H1 (cell line): ENCODE results near the gene OR1M1. TPM values are rescaled to one million over a fixed set of nuclear protein-coding genes. Genes with fewer than 3 reads are reported as not detected.
A peak's percentile ranks its signal among the peaks of the same experiment; 100 is the strongest.

Experiments
- CTCF ChIA-PET: fragments of 300-600 bp; sonication (Branson Sonifier 250); formaldehyde crosslinking; loops from one replicate; lab custom pipeline; 2021; ENCODE audit not compliant: partially characterized antibody; lab: Charles Lee
- POLR2A ChIA-PET: fragments of 300-600 bp; sonication (Branson Sonifier 250); formaldehyde crosslinking; loops from one replicate; lab custom pipeline; 2021; ENCODE audit warnings: inconsistent platforms; ENCODE audit not compliant: partially characterized antibody; lab: Charles Lee
- DNase-seq, 2 experiments: peaks; one replicate each; pipeline versions ENCODE4 v3.0.0 to v3.0.0-alpha.2; 2010 to 2022; ENCODE audit warnings: low spot score in 2 of 2, low read depth in 1 of 2, mixed read lengths in 1 of 2
- FAIRE-seq: peaks from 2 replicates; lab custom pipeline; 2011; peaks lifted over from hg19 to GRCh38; lab: Jason Lieb, UNC
- H2AFZ ChIP-seq: 2 replicates; pipeline ENCODE4 v1.8.1; 2012; ENCODE audit warnings: low read length, inconsistent platforms
- H2AK5ac ChIP-seq: 2 replicates; pipeline ENCODE4 v1.6.1; 2013; ENCODE audit warnings: low read depth, low read length
- H2BK120ac ChIP-seq: replicated peaks from 2 replicates; pipeline ENCODE3; 2013; ENCODE audit warnings: low read depth, low read length, inconsistent platforms
- H2BK12ac ChIP-seq: 2 replicates; pipeline ENCODE4 v1.6.1; 2013; ENCODE audit warnings: low read depth, low read length
- H2BK15ac ChIP-seq: 2 replicates; pipeline ENCODE4 v1.6.1; 2013; ENCODE audit warnings: low read length
- H2BK20ac ChIP-seq: 2 replicates; pipeline ENCODE4 v1.6.1; 2013; ENCODE audit warnings: low read length
- H2BK5ac ChIP-seq: 2 replicates; pipeline ENCODE4 v1.6.1; 2013; ENCODE audit warnings: low read depth, low read length
- H3K14ac ChIP-seq: 2 replicates; pipeline ENCODE4 v1.6.1; 2013; ENCODE audit warnings: inconsistent platforms; ENCODE audit not compliant: insufficient read length
- H3K18ac ChIP-seq: 2 replicates; pipeline ENCODE4 v1.6.1; 2013; ENCODE audit warnings: low read length; ENCODE audit errors: extremely low read depth
- H3K23ac ChIP-seq: 2 replicates; pipeline ENCODE4 v1.6.1; 2013; ENCODE audit warnings: inconsistent platforms; ENCODE audit not compliant: insufficient read length
- H3K23me2 ChIP-seq: 2 replicates; pipeline ENCODE4 v1.6.1; 2013; ENCODE audit warnings: low read depth, low read length
- H3K27ac ChIP-seq: 2 replicates; pipeline ENCODE4 v1.6.1; 2011; ENCODE audit warnings: low read depth, low read length, inconsistent platforms
- H3K27me3 ChIP-seq, 4 experiments: replicated peaks in 1 of 4; 1 replicate in 1 of 4; 2 replicates in 3 of 4; pipeline versions ENCODE4 v1.6.1 to v1.8.1; 2011 to 2013; ENCODE audit warnings: low read length in 3 of 4, mild to moderate bottlenecking in 3 of 4, inconsistent platforms in 2 of 4, mixed read lengths in 2 of 4, moderate library complexity in 1 of 4; ENCODE audit not compliant: control insufficient read depth in 3 of 4, insufficient read depth in 3 of 4; ENCODE audit errors: extremely low read depth in 1 of 4
- H3K36me3 ChIP-seq, 4 experiments: 2 replicates each; pipeline versions ENCODE4 v1.6.1 to v1.8.1; 2011 to 2013; ENCODE audit warnings: mild to moderate bottlenecking in 4 of 4, low read length in 3 of 4, moderate library complexity in 2 of 4, control low read depth in 1 of 4, inconsistent platforms in 1 of 4; ENCODE audit not compliant: insufficient read depth in 4 of 4, control insufficient read depth in 2 of 4
- H3K4ac ChIP-seq: replicated peaks from 2 replicates; pipeline ENCODE3; 2013; ENCODE audit warnings: low read length, low read depth, mixed read lengths, inconsistent platforms; ENCODE audit not compliant: insufficient read length
- H3K4me1 ChIP-seq, 4 experiments: replicated peaks in 1 of 4; 1 replicate in 1 of 4; 2 replicates in 3 of 4; pipeline versions ENCODE4 v1.6.1 to v1.8.1; 2011 to 2013; ENCODE audit warnings: low read length in 3 of 4, inconsistent platforms in 2 of 4, mixed read lengths in 1 of 4; ENCODE audit not compliant: insufficient read depth in 4 of 4, control insufficient read depth in 3 of 4
- H3K4me2 ChIP-seq, 2 experiments: 2 replicates each; pipeline versions ENCODE4 v1.6.1 to v1.8.1; 2011 to 2013; ENCODE audit warnings: low read depth in 2 of 2, low read length in 2 of 2, control low read depth in 1 of 2, inconsistent platforms in 1 of 2, mild to moderate bottlenecking in 1 of 2; ENCODE audit not compliant: insufficient read depth in 1 of 2
- H3K4me3 ChIP-seq, 4 experiments: fragments of 200-600, 300-600 bp in 1 of 4; sonication (generic), shearing (Covaris generic), sonication (Bioruptor Twin) in 1 of 4; 2 replicates each; pipeline versions ENCODE4 v1.5.1 to v1.8.1; 2011 to 2016; ENCODE audit warnings: low read length in 4 of 4, low read depth in 3 of 4, control low read depth in 2 of 4, inconsistent platforms in 2 of 4, mild to moderate bottlenecking in 2 of 4, mixed read lengths in 1 of 4, moderate library complexity in 1 of 4; ENCODE audit not compliant: insufficient read depth in 2 of 4; ENCODE audit errors: extremely low read depth in 1 of 4
- H3K56ac ChIP-seq: replicated peaks from 2 replicates; pipeline ENCODE3; 2013; ENCODE audit warnings: low read depth, mild to moderate bottlenecking, mixed read lengths, low read length, inconsistent platforms; ENCODE audit not compliant: insufficient read length
- H3K79me1 ChIP-seq: 2 replicates; pipeline ENCODE4 v1.6.1; 2013; ENCODE audit warnings: low read depth, low read length, control low read depth
- H3K79me2 ChIP-seq, 2 experiments: 2 replicates each; pipeline versions ENCODE4 v1.6.1 to v1.8.1; 2012 to 2013; ENCODE audit warnings: low read length in 2 of 2, mild to moderate bottlenecking in 2 of 2, inconsistent platforms in 1 of 2; ENCODE audit not compliant: insufficient read depth in 2 of 2, control insufficient read depth in 1 of 2
- H3K9ac ChIP-seq, 4 experiments: replicated peaks in 1 of 4; 1 replicate in 1 of 4; 2 replicates in 3 of 4; pipeline versions ENCODE4 v1.6.1 to v1.8.1; 2011 to 2013; ENCODE audit warnings: low read depth in 3 of 4, low read length in 3 of 4, control low read depth in 2 of 4, mild to moderate bottlenecking in 2 of 4, moderate library complexity in 2 of 4, inconsistent platforms in 1 of 4; ENCODE audit errors: extremely low read depth in 1 of 4
- H3K9me3 ChIP-seq, 2 experiments: 2 replicates each; pipeline versions ENCODE4 v1.6.1 to v1.8.1; 2012 to 2013; ENCODE audit warnings: mild to moderate bottlenecking in 2 of 2, moderate library complexity in 2 of 2, control low read depth in 1 of 2, inconsistent platforms in 1 of 2, low read depth in 1 of 2, low read length in 1 of 2, mixed read lengths in 1 of 2; ENCODE audit not compliant: insufficient read depth in 2 of 2
- H4K20me1 ChIP-seq, 2 experiments: replicated peaks in 1 of 2; 2 replicates each; pipeline versions ENCODE3 to v1.8.1; 2011 to 2013; ENCODE audit warnings: inconsistent platforms in 2 of 2, low read length in 2 of 2, mild to moderate bottlenecking in 1 of 2; ENCODE audit not compliant: insufficient read depth in 2 of 2, control insufficient read depth in 1 of 2
- H4K5ac ChIP-seq: 2 replicates; pipeline ENCODE4 v1.6.1; 2013; ENCODE audit warnings: low read length, low read depth, mixed read lengths, inconsistent platforms; ENCODE audit not compliant: insufficient read length
- H4K8ac ChIP-seq: 2 replicates; pipeline ENCODE4 v1.8.0; 2013; ENCODE audit warnings: mild to moderate bottlenecking, moderate library complexity, low read length, inconsistent platforms; ENCODE audit not compliant: insufficient read depth; ENCODE audit errors: extremely low read depth
- H4K91ac ChIP-seq: replicated peaks from 2 replicates; pipeline ENCODE3; 2013; ENCODE audit warnings: low read length, mixed read lengths, inconsistent platforms; ENCODE audit not compliant: insufficient read length
- HDAC6 ChIP-seq: IDR thresholded peaks from one replicate; pipeline ENCODE4 v1.7.1; 2012; ENCODE audit warnings: low read depth, mild to moderate bottlenecking, inconsistent platforms, low read length, moderate library complexity
- JUN ChIP-seq: IDR thresholded peaks from 2 replicates; pipeline ENCODE4 v1.6.1; 2011; ENCODE audit warnings: low read depth, mild to moderate bottlenecking, improper control_type of control experiment, low read length
- JUND ChIP-seq: IDR thresholded peaks from 2 replicates; pipeline ENCODE4 v1.6.1; 2011; ENCODE audit warnings: mild to moderate bottlenecking, improper control_type of control experiment, low read length
- SIRT6 ChIP-seq: IDR thresholded peaks from one replicate; pipeline ENCODE4 v1.7.1; 2012; ENCODE audit warnings: low read length, inconsistent platforms
- TAF7 ChIP-seq: optimal IDR thresholded peaks from 2 replicates; pipeline ENCODE3; 2011; ENCODE audit warnings: low read depth, mild to moderate bottlenecking, inconsistent platforms, low read length, moderate library complexity, borderline replicate concordance
- WGBS, 2 experiments: shearing (Covaris generic) in 1 of 2; methylation state at CpG; one replicate each; pipeline versions ENCODE4 v1.1.6 to v1.1.7; 2013 to 2015; ENCODE audit warnings: low lambda C conversion rate in 2 of 2, mixed read lengths in 2 of 2, inconsistent platforms in 1 of 2, low coverage in 1 of 2, missing lambda C conversion rate in 1 of 2; ENCODE audit not compliant: insufficient replicate concordance in 2 of 2, insufficient coverage in 1 of 2, insufficient read length in 1 of 2; ENCODE audit errors: extremely low coverage in 1 of 2, missing lambda C conversion rate in 1 of 2; 5-methylcytosine and 5-hydroxymethylcytosine counted together
- polyA plus RNA-seq, 7 experiments: library from polyadenylated mRNA; depleted of rRNA in 3 of 7; stranded (reverse) in 5 of 7; unstranded in 2 of 7; fragments of >200 nt in 5 of 7; fragments of 200-250 nt in 2 of 7; gene quantifications; 1 replicate in 5 of 7; 2 replicates in 1 of 7; 4 replicates in 1 of 7; pipeline versions ENCODE4 v1.2.1 to v1.2.3, GENCODE V29; 2011 to 2013; ENCODE audit warnings: missing spikeins in 2 of 7, mixed read lengths in 2 of 7
- total RNA-seq: library from RNA; stranded (reverse); fragmentation: NEBNext Ultra II Directional; extraction: Animal tissue kit (Norgen Biotek cat#: 25700); gene quantifications from 2 replicates; pipeline ENCODE4 v1.2.1, GENCODE V29; 2021
- TF ChIP-seq, protein P1 (sequence below): IDR thresholded peaks from 2 replicates; pipeline ENCODE4 v1.6.1; 2012; ENCODE audit warnings: inconsistent platforms
- TF ChIP-seq, protein P2 (sequence below): IDR thresholded peaks from 2 replicates; pipeline ENCODE4 v1.6.1; 2012; ENCODE audit warnings: low read length, inconsistent platforms
- TF ChIP-seq, protein P3 (sequence below): IDR thresholded peaks from 2 replicates; pipeline ENCODE4 v1.6.1; 2011; ENCODE audit warnings: low read depth, mild to moderate bottlenecking, low read length; ENCODE audit not compliant: insufficient read depth
- TF ChIP-seq, protein P4 (sequence below): IDR thresholded peaks from 2 replicates; pipeline ENCODE4 v1.6.1; 2012; ENCODE audit warnings: inconsistent platforms

OR1M1 gene
- total and polyA plus RNA-seq, 2 of the 8 experiments (the other 6 are each of a cell fraction or from before 2014, with no cell fraction given) = 0.12 TPM; not detected in 1

DNA sequence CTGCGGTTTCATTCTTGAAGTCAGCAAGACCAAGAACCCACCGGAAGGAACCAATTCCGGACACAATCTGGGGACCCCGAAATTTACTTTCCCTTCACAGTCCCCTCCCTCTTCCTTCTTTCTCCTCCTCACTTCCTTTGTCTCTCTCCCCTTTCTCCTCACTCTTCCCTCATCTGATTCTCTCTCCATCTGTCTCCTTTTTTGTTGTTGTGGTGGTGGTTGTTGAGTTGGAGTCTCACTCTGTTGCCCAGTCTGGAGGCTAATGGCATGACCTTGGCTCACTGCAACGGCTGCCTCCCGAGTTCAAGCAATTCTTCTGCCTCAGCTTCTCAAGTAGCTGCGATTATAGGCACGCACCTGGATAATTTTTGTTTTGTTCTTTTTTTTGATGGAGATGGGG is 32.7 kb upstream of the OR1M1 start:
- no peaks in the 10 kb centered on the region; the same call in 1 of the 2 replicates for H3K23me2 ChIP-seq
- DNase-seq (no peak), FAIRE-seq (no peak)
- no peak overlapping the region for H3K27ac ChIP-seq
- no peak overlapping the region for H3K23ac ChIP-seq
- CTCF ChIA-PET = interaction anchor here (1.3 to 1.4 kb wide), 2 partner anchors 10 to 45 kb away, joined by 5 to 6 read pairs; no protein-coding TSS in a partner anchor
- H3K56ac ChIP-seq = no peak overlapping the region
- H3K9me3 ChIP-seq = no peaks in the 10 kb centered on the region
- peak overlapping the region; percentile 90; the same call in 1 of the 2 replicates for H2BK20ac ChIP-seq
- H3K79me2 ChIP-seq = no peaks in the 10 kb centered on the region
- H3K4me3 ChIP-seq = peak overlapping the region in 1 of 4 experiments; percentile 37; a peak in 1 of 8 replicates
- H4K91ac ChIP-seq = no peak overlapping the region
- TF ChIP-seq JUND (no peak), SIRT6 (no peak), TAF7 (no peak), JUN (no peak), HDAC6 (no peak)
- TF ChIP-seq, protein P1, sequence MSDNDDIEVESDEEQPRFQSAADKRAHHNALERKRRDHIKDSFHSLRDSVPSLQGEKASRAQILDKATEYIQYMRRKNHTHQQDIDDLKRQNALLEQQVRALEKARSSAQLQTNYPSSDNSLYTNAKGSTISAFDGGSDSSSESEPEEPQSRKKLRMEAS = no peak
- TF ChIP-seq, protein P2, sequence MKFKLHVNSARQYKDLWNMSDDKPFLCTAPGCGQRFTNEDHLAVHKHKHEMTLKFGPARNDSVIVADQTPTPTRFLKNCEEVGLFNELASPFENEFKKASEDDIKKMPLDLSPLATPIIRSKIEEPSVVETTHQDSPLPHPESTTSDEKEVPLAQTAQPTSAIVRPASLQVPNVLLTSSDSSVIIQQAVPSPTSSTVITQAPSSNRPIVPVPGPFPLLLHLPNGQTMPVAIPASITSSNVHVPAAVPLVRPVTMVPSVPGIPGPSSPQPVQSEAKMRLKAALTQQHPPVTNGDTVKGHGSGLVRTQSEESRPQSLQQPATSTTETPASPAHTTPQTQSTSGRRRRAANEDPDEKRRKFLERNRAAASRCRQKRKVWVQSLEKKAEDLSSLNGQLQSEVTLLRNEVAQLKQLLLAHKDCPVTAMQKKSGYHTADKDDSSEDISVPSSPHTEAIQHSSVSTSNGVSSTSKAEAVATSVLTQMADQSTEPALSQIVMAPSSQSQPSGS = no peak
- TF ChIP-seq, protein P3, sequence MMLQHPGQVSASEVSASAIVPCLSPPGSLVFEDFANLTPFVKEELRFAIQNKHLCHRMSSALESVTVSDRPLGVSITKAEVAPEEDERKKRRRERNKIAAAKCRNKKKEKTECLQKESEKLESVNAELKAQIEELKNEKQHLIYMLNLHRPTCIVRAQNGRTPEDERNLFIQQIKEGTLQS = no peak
- TF ChIP-seq, protein P4, sequence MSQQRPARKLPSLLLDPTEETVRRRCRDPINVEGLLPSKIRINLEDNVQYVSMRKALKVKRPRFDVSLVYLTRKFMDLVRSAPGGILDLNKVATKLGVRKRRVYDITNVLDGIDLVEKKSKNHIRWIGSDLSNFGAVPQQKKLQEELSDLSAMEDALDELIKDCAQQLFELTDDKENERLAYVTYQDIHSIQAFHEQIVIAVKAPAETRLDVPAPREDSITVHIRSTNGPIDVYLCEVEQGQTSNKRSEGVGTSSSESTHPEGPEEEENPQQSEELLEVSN = no peak
- H4K8ac ChIP-seq = 0 out of 2 replicates have a peak overlapping the region, but pooled peaks have one; percentile 54
- H2BK15ac ChIP-seq = no peak overlapping the region
- peak overlapping the region in 1 of 2 experiments; percentile 74; a peak in 2 of 4 replicates for H3K4me2 ChIP-seq
- 93% methylated on average over 8 of the region's 8 CpGs; no CpG with 5 or more reads in 1 of the 2 experiments for WGBS, 2 experiments
- peaks cover 4 to 16% (median 8%) of the 10 kb centered on the region in 4 experiments; a peak in 6 of 7 replicates for H3K4me1 ChIP-seq
- H2AK5ac ChIP-seq = 0 out of 2 replicates have a peak overlapping the region, but pooled peaks have one; percentile 39
- peak overlapping the region; percentile 3 for H4K5ac ChIP-seq
- H3K9ac ChIP-seq = no peak overlapping the region
- H3K18ac ChIP-seq = peak overlapping the region; percentile 15
- no peaks in the 10 kb centered on the region for H3K79me1 ChIP-seq
- H3K36me3 ChIP-seq = no peaks in the 10 kb centered on the region
- H2BK120ac ChIP-seq = no peak overlapping the region
- H2AFZ ChIP-seq = no peak overlapping the region
- no peaks in the 10 kb centered on the region for H3K27me3 ChIP-seq
- H3K14ac ChIP-seq = no peak overlapping the region
- H2BK12ac ChIP-seq = peak overlapping the region; percentile 29; the same call in 1 of the 2 replicates
- no peaks in the 10 kb centered on the region for H4K20me1 ChIP-seq
- no peak overlapping the region for H3K4ac ChIP-seq
- H2BK5ac ChIP-seq = peak overlapping the region; percentile 90
- POLR2A ChIA-PET = interaction anchor here (1.1 to 2.1 kb wide), 3 partner anchors 8 to 16 kb away, joined by 3 to 12 read pairs (median 5); no protein-coding TSS in a partner anchor
